ENCODE data around the gene OR2L2. TPM values are rescaled to one million over a fixed set of nuclear protein-coding genes. Genes with fewer than 3 reads are reported as not detected.

OR2L2 gene
- total RNA-seq, 1 donor from 2014 or later = 0.13 TPM

- Mint-ChIP-seq H3K27me3 (ENCODE audit: unreplicated experiment) (no peaks in the 10 kb centered on the region), H3K36me3 (ENCODE audit: unreplicated experiment) (no peaks in the 10 kb centered on the region), H3K4me1 (ENCODE audit: unreplicated experiment) (no peaks in the 10 kb centered on the region)
Measured at GRCh38 chr1:248009681-248010080, 20.2 kb upstream of the OR2L2 start.

GRCh38 chr1:248013229-248013710, 16.6 kb upstream of the OR2L2 start, which contains the start of gene OR2L5:
TSS of gene OR2L5 (plus strand) at chr1:248013660. CDS start at chr1:248021948, 8,288 bp downstream.
- Mint-ChIP-seq H3K4me1 (ENCODE audit: unreplicated experiment) (no peaks in the 10 kb centered on the region), H3K9me3 (ENCODE audit: unreplicated experiment) (peaks cover 49% of the 10 kb centered on the region), H3K27ac (ENCODE audit: unreplicated experiment) (no peak within 1 kb of the TSS), H3K4me3 (ENCODE audit: unreplicated experiment) (no peak within 1 kb of the TSS), H3K36me3 (ENCODE audit: unreplicated experiment) (no peaks in the 10 kb centered on the region), H3K27me3 (ENCODE audit: unreplicated experiment) (no peaks in the 10 kb centered on the region)
- no peak for TF ChIP-seq CTCF (IDR thresholded peaks at IDR 0.05)
- no peak for DNase-seq (ENCODE audit: extremely low spot score, unreplicated experiment)

More at GRCh38 chr1:248009681-248010080, 20.2 kb upstream of the OR2L2 start:
- no peak overlapping the region for H3K27ac Mint-ChIP-seq (ENCODE audit: unreplicated experiment)
- peaks cover 47% of the 10 kb centered on the region for H3K9me3 Mint-ChIP-seq (ENCODE audit: unreplicated experiment)
- DNase-seq (ENCODE audit: extremely low spot score, unreplicated experiment) = no peak
- TF ChIP-seq CTCF (IDR thresholded peaks at IDR 0.05) = no peak
- H3K4me3 Mint-ChIP-seq (ENCODE audit: unreplicated experiment) = no peak overlapping the region

GRCh38 chr1:248015803-248016202, 14.1 kb upstream of the OR2L2 start:
- peaks cover 47% of the 10 kb centered on the region for H3K9me3 Mint-ChIP-seq (ENCODE audit: unreplicated experiment)
- no peaks in the 10 kb centered on the region for H3K4me1 Mint-ChIP-seq (ENCODE audit: unreplicated experiment)
- no peak overlapping the region for H3K4me3 Mint-ChIP-seq (ENCODE audit: unreplicated experiment)
- H3K27me3 Mint-ChIP-seq (ENCODE audit: unreplicated experiment) = no peaks in the 10 kb centered on the region
- H3K27ac Mint-ChIP-seq (ENCODE audit: unreplicated experiment) = no peak overlapping the region
- H3K36me3 Mint-ChIP-seq (ENCODE audit: unreplicated experiment) = no peaks in the 10 kb centered on the region
- DNase-seq (ENCODE audit: extremely low spot score, unreplicated experiment) = no peak
- TF ChIP-seq CTCF (IDR thresholded peaks at IDR 0.05) = no peak

- H3K9me3 Mint-ChIP-seq (ENCODE audit: unreplicated experiment) = peaks cover 44% of the 10 kb centered on the region
- no peak for DNase-seq (ENCODE audit: extremely low spot score, unreplicated experiment)
- no peaks in the 10 kb centered on the region for H3K4me1 Mint-ChIP-seq (ENCODE audit: unreplicated experiment)
- no peaks in the 10 kb centered on the region for H3K27me3 Mint-ChIP-seq (ENCODE audit: unreplicated experiment)
- TF ChIP-seq CTCF (IDR thresholded peaks at IDR 0.05) = no peak
- H3K4me3 Mint-ChIP-seq (ENCODE audit: unreplicated experiment) = no peak overlapping the region
- H3K36me3 Mint-ChIP-seq (ENCODE audit: unreplicated experiment) = no peaks in the 10 kb centered on the region
- no peak overlapping the region for H3K27ac Mint-ChIP-seq (ENCODE audit: unreplicated experiment)
Measured at GRCh38 chr1:248045209-248045608, 15.3 kb downstream of the OR2L2 start.

- no peak for DNase-seq (ENCODE audit: extremely low spot score, unreplicated experiment)
- TF ChIP-seq CTCF (IDR thresholded peaks at IDR 0.05) = no peak
- H3K27ac Mint-ChIP-seq (ENCODE audit: unreplicated experiment) = no peak within 1 kb of the TSS
- peaks cover 43% of the 10 kb centered on the region for H3K9me3 Mint-ChIP-seq (ENCODE audit: unreplicated experiment)
- H3K27me3 Mint-ChIP-seq (ENCODE audit: unreplicated experiment) = no peaks in the 10 kb centered on the region
- H3K4me3 Mint-ChIP-seq (ENCODE audit: unreplicated experiment) = no peak within 1 kb of the TSS
- no peaks in the 10 kb centered on the region for H3K36me3 Mint-ChIP-seq (ENCODE audit: unreplicated experiment)
- H3K4me1 Mint-ChIP-seq (ENCODE audit: unreplicated experiment) = no peaks in the 10 kb centered on the region
Measured at GRCh38 chr1:248046536-248046935, 16.7 kb downstream of the OR2L2 start, which contains the start of gene OR2L3. TSS of gene OR2L3 (plus strand) at chr1:248046836. CDS start at chr1:248060682, 13,846 bp downstream.
